ENCODE results near the gene FGF22.

DNA sequence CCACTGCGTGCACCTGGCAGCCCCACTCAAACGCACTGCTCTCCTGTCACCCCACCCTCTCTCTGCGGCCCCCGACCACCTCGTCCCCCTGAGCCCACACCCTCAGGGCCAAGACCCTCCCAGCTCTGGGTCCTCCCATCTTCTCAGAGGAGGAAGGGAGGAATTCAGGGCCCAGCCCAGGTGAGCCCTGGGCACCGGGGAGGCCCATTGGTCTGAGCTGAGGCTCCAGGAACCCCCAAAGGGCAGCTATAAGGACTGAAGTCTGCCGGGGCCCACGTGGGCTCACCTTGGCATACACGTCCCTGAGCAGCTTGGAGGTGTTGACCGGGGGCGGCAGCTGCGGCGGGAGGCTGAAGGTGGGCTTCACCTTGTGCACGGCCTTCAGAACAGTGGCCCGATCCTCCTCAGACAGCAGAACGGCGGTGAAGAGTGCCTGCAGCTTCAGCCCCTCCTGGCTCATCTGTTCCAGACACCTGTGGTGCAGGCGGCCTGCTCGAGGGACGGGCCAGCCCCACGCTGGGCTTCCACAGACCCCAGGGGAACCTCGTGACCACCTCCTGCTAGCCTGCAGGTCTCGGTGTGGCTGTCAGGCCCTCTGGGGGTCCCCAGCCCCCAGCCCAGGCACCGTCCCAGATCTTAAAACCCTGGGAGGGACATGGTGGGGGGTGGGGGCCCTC is 15.1 kb upstream of the FGF22 start:
- TF ChIP-seq POLR2A (IDR thresholded peaks at IDR 0.05; ENCODE audit: insufficient read depth in 1 of 2, low read depth in 2 of 2, low read length in 2 of 2) (no peak), HNRNPUL1 (IDR thresholded peaks at IDR 0.05; ENCODE audit: low read depth, low read length) (no peak), ZC3H4 (CRISPR knock-in tag; IDR thresholded peaks at IDR 0.05; ENCODE audit: borderline replicate concordance) (no peak), ERF (CRISPR knock-in tag; IDR thresholded peaks at IDR 0.05) (no peak)
- TF ChIP-seq, protein P1, sequence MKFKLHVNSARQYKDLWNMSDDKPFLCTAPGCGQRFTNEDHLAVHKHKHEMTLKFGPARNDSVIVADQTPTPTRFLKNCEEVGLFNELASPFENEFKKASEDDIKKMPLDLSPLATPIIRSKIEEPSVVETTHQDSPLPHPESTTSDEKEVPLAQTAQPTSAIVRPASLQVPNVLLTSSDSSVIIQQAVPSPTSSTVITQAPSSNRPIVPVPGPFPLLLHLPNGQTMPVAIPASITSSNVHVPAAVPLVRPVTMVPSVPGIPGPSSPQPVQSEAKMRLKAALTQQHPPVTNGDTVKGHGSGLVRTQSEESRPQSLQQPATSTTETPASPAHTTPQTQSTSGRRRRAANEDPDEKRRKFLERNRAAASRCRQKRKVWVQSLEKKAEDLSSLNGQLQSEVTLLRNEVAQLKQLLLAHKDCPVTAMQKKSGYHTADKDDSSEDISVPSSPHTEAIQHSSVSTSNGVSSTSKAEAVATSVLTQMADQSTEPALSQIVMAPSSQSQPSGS (CRISPR knock-in tag; IDR thresholded peaks at IDR 0.05): no peak
- TF ChIP-seq, protein P2, sequence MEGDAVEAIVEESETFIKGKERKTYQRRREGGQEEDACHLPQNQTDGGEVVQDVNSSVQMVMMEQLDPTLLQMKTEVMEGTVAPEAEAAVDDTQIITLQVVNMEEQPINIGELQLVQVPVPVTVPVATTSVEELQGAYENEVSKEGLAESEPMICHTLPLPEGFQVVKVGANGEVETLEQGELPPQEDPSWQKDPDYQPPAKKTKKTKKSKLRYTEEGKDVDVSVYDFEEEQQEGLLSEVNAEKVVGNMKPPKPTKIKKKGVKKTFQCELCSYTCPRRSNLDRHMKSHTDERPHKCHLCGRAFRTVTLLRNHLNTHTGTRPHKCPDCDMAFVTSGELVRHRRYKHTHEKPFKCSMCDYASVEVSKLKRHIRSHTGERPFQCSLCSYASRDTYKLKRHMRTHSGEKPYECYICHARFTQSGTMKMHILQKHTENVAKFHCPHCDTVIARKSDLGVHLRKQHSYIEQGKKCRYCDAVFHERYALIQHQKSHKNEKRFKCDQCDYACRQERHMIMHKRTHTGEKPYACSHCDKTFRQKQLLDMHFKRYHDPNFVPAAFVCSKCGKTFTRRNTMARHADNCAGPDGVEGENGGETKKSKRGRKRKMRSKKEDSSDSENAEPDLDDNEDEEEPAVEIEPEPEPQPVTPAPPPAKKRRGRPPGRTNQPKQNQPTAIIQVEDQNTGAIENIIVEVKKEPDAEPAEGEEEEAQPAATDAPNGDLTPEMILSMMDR (CRISPR knock-in tag; IDR thresholded peaks at IDR 0.05): no peak
